Measurements from ENCODE around the gene LBHD2.
"Not testable (repeated sequence)": the region's sequence is repeated elsewhere in the genome, so short reads cannot be mapped to it uniquely, and the experiment has no call there.

The LBHD2 gene

GRCh38 chr14:103116636-103117035 is 32.6 kb downstream of the LBHD2 start:
- H3K9me3 ChIP-seq (ENCODE audit: control extremely low read depth in 1 of 5, control insufficient read depth in 4 of 5, insufficient read depth in 2 of 5, low read depth in 1 of 5, low read length in 4 of 5): no peaks in the 10 kb centered on the region
- no peaks in the 10 kb centered on the region for H3K36me3 ChIP-seq (ENCODE audit: control insufficient read depth in 4 of 4, insufficient read depth in 4 of 4, low read length in 3 of 4)
- H3K27me3 ChIP-seq (replicated peaks in 2 of 5; ENCODE audit: control insufficient read depth in 4 of 5, insufficient read depth in 5 of 5, low read length in 4 of 5): no peaks in the 10 kb centered on the region
- H3K27ac ChIP-seq (ENCODE audit: insufficient read depth in 1 of 2, low read depth in 1 of 2, low read length in 2 of 2, poor library complexity in 1 of 2, severe bottlenecking in 2 of 2): no peak overlapping the region
- WGBS (ENCODE audit: insufficient coverage): 90% methylated on average over 16 of the region's 17 CpGs
- peaks cover 12 to 87% (median 72%) of the 10 kb centered on the region in 4 experiments for H3K4me1 ChIP-seq (ENCODE audit: control extremely low read depth in 1 of 4, control insufficient read depth in 4 of 4, insufficient read depth in 4 of 4, low read length in 3 of 4)
- POLR2A ChIA-PET: interaction anchor here (0.7 kb wide), 1 partner anchor 9 kb away, joined by 5 read pairs; no protein-coding TSS in a partner anchor
- DNase-seq: no peak
- CTCF ChIA-PET: interaction anchor here (1.4 to 5.2 kb wide), 4 partner anchors 8 to 15 kb away, joined by 4 to 50 read pairs (median 16); no protein-coding TSS in a partner anchor
- H3K4me3 ChIP-seq (ENCODE audit: control insufficient read depth in 1 of 7, extremely low read depth in 1 of 7, insufficient read depth in 4 of 7, low read depth in 2 of 7, low read length in 6 of 7): no peak overlapping the region

- not testable (repeated sequence) for H3K27me3 ChIP-seq (replicated peaks in 2 of 5; ENCODE audit: control insufficient read depth in 4 of 5, insufficient read depth in 5 of 5, low read length in 4 of 5); DNase-seq; H3K27ac ChIP-seq (ENCODE audit: insufficient read depth in 1 of 2, low read depth in 1 of 2, low read length in 2 of 2, poor library complexity in 1 of 2, severe bottlenecking in 2 of 2); H3K36me3 ChIP-seq (ENCODE audit: control insufficient read depth in 4 of 4, insufficient read depth in 4 of 4, low read length in 3 of 4); H3K4me3 ChIP-seq (ENCODE audit: control insufficient read depth in 1 of 7, extremely low read depth in 1 of 7, insufficient read depth in 4 of 7, low read depth in 2 of 7, low read length in 6 of 7); H3K9me3 ChIP-seq (ENCODE audit: control extremely low read depth in 1 of 5, control insufficient read depth in 4 of 5, insufficient read depth in 2 of 5, low read depth in 1 of 5, low read length in 4 of 5)
- WGBS (ENCODE audit: insufficient coverage): 100% methylated on average over 2 of the region's 7 CpGs
- ChIA-PET POLR2A (interaction anchor here (0.7 kb wide), 1 partner anchor 75 kb away, joined by 4 read pairs; no protein-coding TSS in a partner anchor), CTCF (interaction anchor here (1.5 to 5.2 kb wide), 2 partner anchors 12 to 13 kb away, joined by 3 to 50 read pairs; no protein-coding TSS in a partner anchor)
- peaks cover 12 to 86% (median 72%) of the 10 kb centered on the region in 4 experiments for H3K4me1 ChIP-seq (ENCODE audit: control extremely low read depth in 1 of 4, control insufficient read depth in 4 of 4, insufficient read depth in 4 of 4, low read length in 3 of 4)
These were observed 33.5 kb downstream of the LBHD2 start for GRCh38 chr14:103117499-103117898.

GRCh38 chr14:103118018-103118662 is 34.1 kb downstream of the LBHD2 start:
- H3K27ac ChIP-seq (ENCODE audit: insufficient read depth in 1 of 2, low read depth in 1 of 2, low read length in 2 of 2, poor library complexity in 1 of 2, severe bottlenecking in 2 of 2): peak overlapping the region in 1 of 2 experiments; percentile 77
- H3K27me3 ChIP-seq (replicated peaks in 2 of 5; ENCODE audit: control insufficient read depth in 4 of 5, insufficient read depth in 5 of 5, low read length in 4 of 5): no peaks in the 10 kb centered on the region
- peak overlapping the region in 1 of 7 experiments; percentile 7 for H3K4me3 ChIP-seq (ENCODE audit: control insufficient read depth in 1 of 7, extremely low read depth in 1 of 7, insufficient read depth in 4 of 7, low read depth in 2 of 7, low read length in 6 of 7)
- DNase-seq: peak in 1 of 3 donors; percentile 18
- H3K9me3 ChIP-seq (ENCODE audit: control extremely low read depth in 1 of 5, control insufficient read depth in 4 of 5, insufficient read depth in 2 of 5, low read depth in 1 of 5, low read length in 4 of 5): no peaks in the 10 kb centered on the region
- ChIA-PET CTCF (interaction anchor here (1.5 to 5.2 kb wide), 2 partner anchors 12 to 13 kb away, joined by 3 to 50 read pairs; no protein-coding TSS in a partner anchor), POLR2A (no interaction called here)
- no peaks in the 10 kb centered on the region for H3K36me3 ChIP-seq (ENCODE audit: control insufficient read depth in 4 of 4, insufficient read depth in 4 of 4, low read length in 3 of 4)
- peaks cover 12 to 86% (median 72%) of the 10 kb centered on the region in 4 experiments for H3K4me1 ChIP-seq (ENCODE audit: control extremely low read depth in 1 of 4, control insufficient read depth in 4 of 4, insufficient read depth in 4 of 4, low read length in 3 of 4)
- 28% methylated on average over 7 of the region's 10 CpGs for WGBS (ENCODE audit: insufficient coverage)

GRCh38 chr14:103118663-103119404 is 34.8 kb downstream of the LBHD2 start:
- no peaks in the 10 kb centered on the region for H3K36me3 ChIP-seq (ENCODE audit: control insufficient read depth in 4 of 4, insufficient read depth in 4 of 4, low read length in 3 of 4)

GRCh38 chr14:103119527-103119926 is 35.5 kb downstream of the LBHD2 start:
- H3K9me3 ChIP-seq (ENCODE audit: control extremely low read depth in 1 of 5, control insufficient read depth in 4 of 5, insufficient read depth in 2 of 5, low read depth in 1 of 5, low read length in 4 of 5); DNase-seq; H3K27me3 ChIP-seq (replicated peaks in 2 of 5; ENCODE audit: control insufficient read depth in 4 of 5, insufficient read depth in 5 of 5, low read length in 4 of 5); POLR2A ChIA-PET; H3K4me3 ChIP-seq (ENCODE audit: control insufficient read depth in 1 of 7, extremely low read depth in 1 of 7, insufficient read depth in 4 of 7, low read depth in 2 of 7, low read length in 6 of 7); H3K36me3 ChIP-seq (ENCODE audit: control insufficient read depth in 4 of 4, insufficient read depth in 4 of 4, low read length in 3 of 4): not testable (repeated sequence)
- H3K27ac ChIP-seq (ENCODE audit: insufficient read depth in 1 of 2, low read depth in 1 of 2, low read length in 2 of 2, poor library complexity in 1 of 2, severe bottlenecking in 2 of 2): peak overlapping the region in 1 of 2 experiments; percentile 5
- CTCF ChIA-PET: interaction anchor here (0.6 to 5.2 kb wide), 2 partner anchors 14 to 179 kb away, joined by 3 to 50 read pairs; no protein-coding TSS in a partner anchor
- peaks cover 12 to 85% (median 71%) of the 10 kb centered on the region in 4 experiments for H3K4me1 ChIP-seq (ENCODE audit: control extremely low read depth in 1 of 4, control insufficient read depth in 4 of 4, insufficient read depth in 4 of 4, low read length in 3 of 4)
- WGBS (ENCODE audit: insufficient coverage): 85% methylated on average over 7 of the region's 8 CpGs

More at GRCh38 chr14:103118663-103119404, 34.8 kb downstream of the LBHD2 start:
- Histone ChIP-seq H3K27me3 (replicated peaks in 2 of 5; ENCODE audit: control insufficient read depth in 4 of 5, insufficient read depth in 5 of 5, low read length in 4 of 5) (no peaks in the 10 kb centered on the region), H3K9me3 (ENCODE audit: control extremely low read depth in 1 of 5, control insufficient read depth in 4 of 5, insufficient read depth in 2 of 5, low read depth in 1 of 5, low read length in 4 of 5) (no peaks in the 10 kb centered on the region), H3K27ac (ENCODE audit: insufficient read depth in 1 of 2, low read depth in 1 of 2, low read length in 2 of 2, poor library complexity in 1 of 2, severe bottlenecking in 2 of 2) (peak overlapping the region in 1 of 2 experiments; percentile 77), H3K4me3 (ENCODE audit: control insufficient read depth in 1 of 7, extremely low read depth in 1 of 7, insufficient read depth in 4 of 7, low read depth in 2 of 7, low read length in 6 of 7) (peak overlapping the region in 2 of 7 experiments; percentile 2 to 7), H3K4me1 (ENCODE audit: control extremely low read depth in 1 of 4, control insufficient read depth in 4 of 4, insufficient read depth in 4 of 4, low read length in 3 of 4) (peaks cover 12 to 85% (median 71%) of the 10 kb centered on the region in 4 experiments)
- peak; percentile 62 to 88 (median 82) for DNase-seq
- WGBS (ENCODE audit: insufficient coverage): 64% methylated on average over 6 of the region's 9 CpGs
- POLR2A ChIA-PET: no interaction called here
- CTCF ChIA-PET: interaction anchor here (0.6 to 5.2 kb wide), 3 partner anchors 11 to 179 kb away, joined by 3 to 50 read pairs (median 3); no protein-coding TSS in a partner anchor

- POLR2A ChIA-PET: no interaction called here
- peak in 1 of 3 donors; percentile 47 for DNase-seq
- CTCF ChIA-PET: interaction anchor here (1.2 to 5.2 kb wide), 4 partner anchors 9 to 20 kb away, joined by 3 to 50 read pairs (median 5); no protein-coding TSS in a partner anchor
- Histone ChIP-seq H3K27ac (ENCODE audit: insufficient read depth in 1 of 2, low read depth in 1 of 2, low read length in 2 of 2, poor library complexity in 1 of 2, severe bottlenecking in 2 of 2) (no peak overlapping the region), H3K9me3 (ENCODE audit: control extremely low read depth in 1 of 5, control insufficient read depth in 4 of 5, insufficient read depth in 2 of 5, low read depth in 1 of 5, low read length in 4 of 5) (no peaks in the 10 kb centered on the region), H3K27me3 (replicated peaks in 2 of 5; ENCODE audit: control insufficient read depth in 4 of 5, insufficient read depth in 5 of 5, low read length in 4 of 5) (no peaks in the 10 kb centered on the region), H3K4me1 (ENCODE audit: control extremely low read depth in 1 of 4, control insufficient read depth in 4 of 4, insufficient read depth in 4 of 4, low read length in 3 of 4) (peaks cover 12 to 83% (median 68%) of the 10 kb centered on the region in 4 experiments), H3K4me3 (ENCODE audit: control insufficient read depth in 1 of 7, extremely low read depth in 1 of 7, insufficient read depth in 4 of 7, low read depth in 2 of 7, low read length in 6 of 7) (no peak overlapping the region), H3K36me3 (ENCODE audit: control insufficient read depth in 4 of 4, insufficient read depth in 4 of 4, low read length in 3 of 4) (peaks cover 0 to 9% (median under 1%) of the 10 kb centered on the region in 4 experiments)
- WGBS (ENCODE audit: insufficient coverage): 56% methylated on average over 14 of the region's 18 CpGs
These were observed 37.3 kb downstream of the LBHD2 start for GRCh38 chr14:103121121-103121845.
